Dermis blood vessel endothelial cell (primary cell): ENCODE measurements around the gene TMEM59L. TPM values are rescaled to one million over a fixed set of nuclear protein-coding genes. Genes with fewer than 3 reads are reported as not detected.

Source experiments
- DNase-seq: peaks from one replicate; pipeline ENCODE4 v3.0.0; 2010
- total RNA-seq: library from RNA; depleted of rRNA; stranded (reverse); fragments of >200 nt; gene quantifications from 2 replicates; pipeline ENCODE4 v1.2.3, GENCODE V29; 2014

TMEM59L gene
- total RNA-seq, 1 donor from 2014 or later = under 0.01 TPM

GRCh38 chr19:18609717-18610051, 3.0 kb upstream of the TMEM59L start:
- no peak for DNase-seq

GRCh38 chr19:18610245-18610555, 2.5 kb upstream of the TMEM59L start:
- no peak for DNase-seq

GRCh38 chr19:18610556-18611326, 1.9 kb upstream of the TMEM59L start:
- DNase-seq = no peak

DNA sequence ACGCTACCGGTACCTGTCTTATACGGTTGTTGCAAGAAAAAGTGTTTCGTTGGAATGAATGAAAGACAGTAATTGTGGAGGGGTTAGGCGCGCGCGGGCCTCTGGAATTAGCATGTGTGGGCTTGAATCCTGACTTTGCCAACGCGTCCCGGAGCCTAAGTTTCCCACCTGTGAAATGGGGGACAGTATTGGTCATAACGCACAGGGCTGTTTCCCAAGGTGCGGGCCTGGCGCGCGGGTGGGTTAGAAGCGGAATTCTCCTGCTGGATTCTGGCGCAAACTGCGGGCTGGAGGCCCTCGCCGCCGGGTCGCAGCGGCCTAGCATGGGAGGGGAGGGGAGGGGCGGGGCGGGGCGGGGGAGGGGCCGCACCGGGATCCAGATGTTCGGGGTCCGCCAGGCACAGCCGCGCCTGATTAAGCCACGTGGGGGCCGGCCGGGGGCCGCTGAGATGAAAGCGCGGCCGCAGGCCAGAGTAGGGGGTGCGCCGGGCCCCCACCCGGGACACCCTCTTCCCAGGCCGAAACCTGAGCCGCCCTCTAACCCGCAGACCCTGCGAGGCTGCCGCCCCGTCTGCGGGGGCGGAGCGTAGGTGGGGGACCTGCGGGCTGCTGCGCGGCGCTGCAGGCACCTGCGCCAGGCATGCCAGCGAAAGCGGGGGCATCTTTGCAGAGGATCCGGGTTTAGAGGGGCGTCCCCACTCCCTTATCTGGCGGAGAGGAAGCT, 1.2 kb upstream of the TMEM59L start:
- DNase-seq = no peak

DNA sequence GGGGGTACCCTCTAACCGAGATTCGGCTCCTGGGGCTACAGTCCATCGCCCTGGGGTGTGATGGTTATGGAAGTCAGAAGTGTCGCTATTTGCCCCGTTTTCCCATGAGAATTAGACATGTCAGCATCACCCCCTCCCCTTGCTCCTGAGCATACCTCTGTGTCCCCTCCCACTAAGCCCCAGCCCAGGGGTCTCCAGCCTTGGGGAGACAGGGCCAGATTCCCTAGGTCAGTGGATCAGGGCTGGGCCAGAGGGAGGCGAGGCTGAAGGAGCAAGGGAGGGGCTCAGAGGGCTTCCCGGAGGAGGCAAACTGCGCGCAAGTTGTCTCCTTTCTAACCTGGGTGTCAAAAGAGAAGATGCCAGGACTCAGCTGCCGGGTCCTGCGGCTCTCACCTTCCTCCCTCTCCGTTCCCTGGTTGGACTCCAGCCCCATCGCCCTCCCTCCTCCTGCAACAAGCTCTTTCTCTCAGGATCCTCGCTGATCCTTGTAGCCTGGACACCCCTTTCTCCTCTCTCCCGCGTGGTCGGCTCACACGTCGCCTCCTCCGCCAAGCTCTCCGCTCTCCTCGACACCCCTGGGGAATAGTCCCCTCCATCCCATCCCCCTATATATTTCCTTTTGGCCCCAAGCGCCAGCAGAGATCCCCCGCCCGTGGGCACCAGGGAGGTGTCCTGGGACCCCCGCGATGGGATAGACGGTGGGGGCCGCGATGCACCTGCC, 459 bp upstream of the TMEM59L start:
- no peak for DNase-seq

DNA sequence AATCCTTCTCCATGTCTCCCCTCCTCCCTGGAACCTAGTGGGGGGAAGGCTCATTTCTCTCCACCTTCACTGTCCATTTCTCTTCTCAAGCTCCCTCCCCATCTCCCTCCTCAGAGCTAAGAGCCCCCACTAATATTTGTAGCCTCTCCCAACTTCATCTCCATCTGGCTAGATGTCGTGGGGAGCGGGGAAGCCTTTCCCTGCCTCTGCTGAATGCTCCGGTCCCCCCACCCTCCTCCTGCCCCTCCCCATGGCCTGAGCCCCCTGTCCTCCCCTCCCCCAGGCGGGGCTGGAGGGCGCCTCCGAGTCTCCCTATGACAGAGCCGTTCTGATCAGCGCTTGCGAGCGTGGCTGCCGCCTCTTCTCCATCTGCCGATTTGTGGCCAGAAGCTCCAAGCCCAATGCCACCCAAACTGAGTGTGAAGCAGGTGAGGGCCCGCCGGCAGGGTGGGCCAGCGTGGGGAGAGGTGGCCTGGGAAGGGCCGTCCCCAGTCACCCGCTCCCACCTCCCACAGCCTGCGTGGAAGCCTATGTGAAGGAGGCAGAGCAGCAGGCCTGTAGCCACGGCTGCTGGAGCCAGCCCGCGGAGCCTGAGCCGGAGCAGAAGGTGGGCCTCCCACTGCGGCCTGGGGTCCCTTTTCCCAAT, 1.0 kb downstream of the TMEM59L start:
- no peak for DNase-seq

DNA sequence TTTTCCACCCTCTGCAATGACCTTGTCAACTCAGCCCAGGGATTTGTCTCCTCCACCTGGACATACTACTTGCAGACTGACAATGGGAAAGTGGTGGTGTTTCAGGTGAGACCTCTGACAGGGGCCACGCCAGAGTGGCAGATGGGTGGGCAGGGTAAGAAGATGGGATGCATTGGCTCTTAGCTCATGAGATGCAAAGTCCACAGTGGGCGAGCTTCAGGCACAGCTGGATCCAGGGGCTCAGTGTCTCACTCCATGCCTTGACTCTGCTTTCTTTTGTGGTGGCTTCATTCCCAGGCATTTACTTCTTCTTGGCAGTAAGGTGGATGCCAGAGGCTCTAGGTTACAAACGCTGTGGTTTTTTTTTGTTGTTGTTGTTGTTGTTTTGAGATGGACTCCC, 3.4 kb downstream of the TMEM59L start:
- no peak for DNase-seq

- DNase-seq = no peak
Measured at GRCh38 chr19:18617562-18617961, 4.9 kb downstream of the TMEM59L start.

GRCh38 chr19:18618236-18618635, 5.6 kb downstream of the TMEM59L start:
- no peak for DNase-seq

GRCh38 chr19:18620311-18620710, 7.6 kb downstream of the TMEM59L start:
- DNase-seq = no peak

DNA sequence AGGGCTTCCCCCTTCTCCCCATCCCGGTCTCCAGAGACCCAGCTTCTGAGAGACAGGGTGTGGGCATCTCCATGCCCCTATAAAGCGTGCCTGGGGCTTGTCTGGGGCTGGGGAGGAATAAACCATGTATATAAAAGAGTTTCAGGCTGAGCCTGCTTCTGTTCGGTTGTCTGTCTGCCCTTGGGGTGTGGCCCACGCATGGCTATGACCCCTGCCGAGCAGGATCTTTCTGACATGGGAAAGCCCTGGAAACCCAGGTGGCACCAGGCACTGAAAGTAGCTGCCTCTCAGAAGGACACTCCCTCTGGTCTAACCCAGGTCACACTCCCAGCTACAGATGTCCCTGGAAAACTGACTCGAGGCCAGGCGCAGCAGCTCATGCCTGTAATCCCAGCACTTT, 8.2 kb downstream of the TMEM59L start:
- DNase-seq = no peak

DNA sequence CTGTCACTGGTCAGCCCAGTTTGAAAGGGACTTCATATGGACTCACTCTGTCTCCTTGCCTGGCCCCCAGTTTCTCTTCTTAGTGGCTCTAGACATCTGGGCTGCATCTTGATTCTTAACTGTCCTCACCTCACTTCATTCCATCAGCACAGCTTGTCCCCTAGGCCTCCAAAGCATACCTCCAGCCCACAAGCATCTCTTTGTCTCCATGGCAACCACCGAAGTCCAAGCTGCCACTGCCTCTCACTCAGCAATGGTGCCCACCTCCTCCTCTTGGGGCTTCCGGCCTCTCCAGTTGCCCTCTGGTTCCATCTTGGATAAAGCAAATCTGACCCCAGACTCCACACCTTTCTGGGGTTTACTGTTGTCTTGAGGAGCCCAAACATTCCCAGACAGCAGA, 14.2 kb downstream of the TMEM59L start:
- no peak for DNase-seq

DNA sequence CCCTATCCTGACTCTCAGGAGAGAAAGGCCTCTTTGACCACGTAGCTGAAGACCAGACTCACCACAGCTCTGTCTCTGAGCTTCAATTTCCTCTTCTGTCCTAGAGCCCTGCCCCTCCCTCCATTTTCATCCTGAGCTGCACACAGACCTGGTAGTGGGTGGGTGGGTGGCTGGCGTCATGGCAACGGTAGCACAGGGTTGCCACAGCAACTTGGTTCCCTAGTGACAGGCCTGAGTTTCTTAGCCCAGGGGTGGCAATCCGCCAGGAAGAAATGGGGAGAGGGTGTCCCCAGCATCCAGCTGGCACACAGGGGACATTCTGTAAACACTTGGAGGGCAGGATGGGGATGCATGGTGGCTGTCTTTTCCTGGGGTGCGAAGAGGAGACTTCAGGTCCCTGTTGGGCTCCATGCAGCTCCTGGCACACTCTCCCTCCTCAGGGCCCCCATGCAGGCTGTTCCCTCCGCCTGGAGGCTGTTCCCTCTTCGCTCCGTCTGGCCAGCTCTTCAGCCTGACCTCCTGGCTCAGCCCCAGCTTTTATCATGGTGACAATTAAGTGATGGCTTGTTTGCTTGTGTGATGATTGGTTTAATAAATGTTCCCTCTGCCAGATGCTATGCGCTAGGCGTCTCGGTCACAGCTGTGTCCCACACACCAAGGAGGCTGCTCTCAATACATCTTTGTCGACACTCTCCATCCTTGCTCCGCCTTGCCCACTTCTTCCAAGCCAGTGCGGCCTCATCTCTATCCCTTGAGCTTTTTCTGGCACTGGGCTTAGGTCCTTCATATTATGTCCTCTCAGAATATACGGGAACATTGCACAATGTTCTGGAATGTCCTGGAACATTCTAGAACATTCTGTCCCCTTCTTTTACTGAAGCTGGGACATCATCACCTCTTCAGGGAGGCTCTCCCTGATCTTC, 16.8 kb downstream of the TMEM59L start:
- no peak for DNase-seq

GRCh38 chr19:18633321-18633720, 20.7 kb downstream of the TMEM59L start:
- DNase-seq = no peak

DNA sequence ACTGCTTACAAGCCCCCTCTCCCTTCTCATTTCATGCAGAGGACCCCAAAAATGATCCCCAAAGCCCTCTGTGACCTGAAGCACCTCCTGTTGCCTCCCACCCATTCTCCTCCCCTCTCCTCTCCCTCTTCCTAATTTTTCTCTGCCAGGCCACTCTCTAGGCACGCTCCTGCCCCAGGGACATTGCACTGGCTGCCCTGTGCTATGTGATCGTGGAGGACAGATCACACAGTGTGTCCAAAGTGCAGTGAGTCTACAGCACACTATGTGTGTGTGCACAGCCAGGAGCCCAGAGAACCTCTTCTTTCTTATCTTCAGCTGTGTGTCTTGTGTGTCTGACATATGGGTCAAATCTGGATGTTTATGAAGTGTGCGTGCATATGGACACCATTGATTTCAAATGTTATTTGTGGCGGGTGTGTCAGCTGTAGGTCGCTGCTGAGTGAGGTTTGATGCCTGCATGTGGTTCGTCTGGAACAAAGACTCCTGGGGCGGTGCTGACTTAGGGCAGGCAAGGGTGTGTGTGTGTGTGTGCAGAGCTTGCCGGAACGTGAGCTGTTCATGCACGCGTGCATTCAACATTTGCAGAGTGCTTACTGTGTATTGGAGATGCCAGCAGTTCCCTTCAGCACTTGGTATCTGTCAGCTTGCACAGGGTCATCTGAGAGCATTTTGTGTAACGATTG, 22.1 kb downstream of the TMEM59L start:
- no peak for DNase-seq

DNA sequence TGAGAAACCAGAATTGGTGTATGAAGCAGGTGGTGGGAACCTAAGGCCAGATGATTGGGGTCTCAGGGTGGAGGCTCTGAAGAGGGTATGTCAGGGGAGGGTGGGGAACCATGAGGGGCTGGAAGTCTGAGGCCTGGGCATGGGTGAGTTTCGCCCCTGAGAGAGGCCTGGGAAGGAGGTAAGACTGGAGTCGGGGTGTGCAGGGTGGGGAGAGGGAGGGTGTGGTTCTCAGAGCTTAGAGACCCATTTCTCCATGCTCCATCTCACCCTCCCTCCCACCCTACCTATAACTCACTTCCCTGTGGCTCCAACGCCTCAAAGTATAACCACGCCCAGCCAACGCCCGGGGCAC, 23.1 kb downstream of the TMEM59L start:
- no peak for DNase-seq

DNA sequence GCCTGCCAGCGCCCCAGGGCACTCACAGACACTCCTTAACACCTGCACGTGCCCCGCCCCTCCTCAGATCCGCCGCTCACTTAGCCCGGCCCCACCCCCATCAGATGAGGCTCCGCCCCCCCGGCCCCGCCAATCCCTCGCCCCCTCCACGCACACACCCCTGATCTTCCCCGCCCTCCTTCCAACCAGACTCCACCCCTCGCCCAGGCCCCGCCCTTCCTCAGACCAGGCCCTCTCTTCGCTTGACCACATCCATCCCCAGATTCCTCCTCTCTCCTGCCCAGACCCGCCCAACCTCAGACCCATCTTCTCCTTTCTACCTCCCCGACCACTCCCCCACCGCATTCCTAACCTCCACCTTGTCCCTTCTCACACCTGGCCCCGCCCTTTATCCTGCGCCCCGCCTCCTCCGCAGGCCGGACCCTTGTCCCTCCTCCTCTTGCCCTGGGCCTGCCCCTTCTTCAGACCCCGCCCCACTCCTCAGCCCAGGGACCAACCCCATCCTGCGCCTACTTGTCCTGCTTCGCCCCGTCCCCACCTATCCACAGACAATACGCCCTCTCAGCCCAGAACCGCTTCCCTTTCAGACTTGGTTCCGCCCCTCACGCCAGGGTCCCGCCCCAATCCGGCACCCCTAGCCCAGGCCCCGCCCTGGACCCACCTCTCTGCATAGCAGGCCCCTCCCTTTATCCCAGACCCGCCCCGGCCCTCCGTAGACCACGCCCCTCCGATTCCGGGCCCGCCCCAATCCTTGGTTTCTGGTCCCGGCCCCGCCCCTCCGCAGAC, 23.7 kb downstream of the TMEM59L start:
- DNase-seq = peak; percentile 97

GRCh38 chr19:18636969-18637629, 24.4 kb downstream of the TMEM59L start, which contains the start of gene KLHL26:
Gene KLHL26, plus strand, starts transcription at chr19:18637028. Its CDS starts 27 bp downstream, at chr19:18637055.
- DNase-seq = no peak

GRCh38 chr19:18637673-18638630, 25.3 kb downstream of the TMEM59L start:
- no peak for DNase-seq
